ENCODE results near the gene ADRB1. TPM values are rescaled to one million over a fixed set of nuclear protein-coding genes. Genes with fewer than 3 reads are reported as not detected.
A peak's percentile ranks its signal among the peaks of the same experiment; 100 is the strongest.

The ADRB1 gene
- total RNA-seq, 2 donors from 2014 or later = not detected

DNA sequence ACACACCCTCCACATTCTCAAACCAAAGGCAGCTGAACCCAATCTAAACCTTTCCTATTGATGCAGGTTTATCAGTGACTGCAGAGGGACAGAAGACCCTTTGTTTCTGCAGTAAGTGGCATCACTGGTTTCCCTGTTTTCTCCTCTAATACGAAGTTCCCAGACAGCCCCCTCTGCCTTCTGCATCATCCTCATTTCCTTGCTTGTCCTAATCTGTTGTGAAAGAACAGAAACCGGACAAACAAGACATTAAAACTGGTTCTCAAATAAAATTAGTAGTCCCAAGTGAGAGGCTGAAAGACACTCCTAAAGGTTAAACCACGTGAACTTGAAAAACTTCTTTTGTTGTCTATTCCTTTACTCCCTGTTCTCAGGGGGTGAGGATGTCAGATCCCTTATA is 10.1 kb upstream of the ADRB1 start:
- ATAC-seq (replicated peaks) = no peak
- no peaks in the 10 kb centered on the region for H3K4me1 Mint-ChIP-seq
- no peak overlapping the region for H3K4me3 Mint-ChIP-seq
- no peaks in the 10 kb centered on the region for H3K9me3 Mint-ChIP-seq
- H3K27ac Mint-ChIP-seq = no peak overlapping the region
- H3K36me3 Mint-ChIP-seq (ENCODE audit: low read depth) = no peaks in the 10 kb centered on the region
- peaks cover 14% of the 10 kb centered on the region for H3K27me3 Mint-ChIP-seq

- H3K27ac Mint-ChIP-seq = no peak overlapping the region
- H3K9me3 Mint-ChIP-seq = no peaks in the 10 kb centered on the region
- H3K4me1 Mint-ChIP-seq = no peaks in the 10 kb centered on the region
- H3K36me3 Mint-ChIP-seq (ENCODE audit: low read depth) = no peaks in the 10 kb centered on the region
- H3K27me3 Mint-ChIP-seq = peaks cover 15% of the 10 kb centered on the region
- no peak for ATAC-seq (replicated peaks)
- no peak overlapping the region for H3K4me3 Mint-ChIP-seq
Measured at GRCh38 chr10:114034923-114035645, 8.6 kb upstream of the ADRB1 start.

- no peaks in the 10 kb centered on the region for H3K4me1 Mint-ChIP-seq
- no peak overlapping the region for H3K4me3 Mint-ChIP-seq
- peaks cover 19% of the 10 kb centered on the region for H3K27me3 Mint-ChIP-seq
- no peak for ATAC-seq (replicated peaks)
- H3K36me3 Mint-ChIP-seq (ENCODE audit: low read depth) = no peaks in the 10 kb centered on the region
- no peaks in the 10 kb centered on the region for H3K9me3 Mint-ChIP-seq
- no peak overlapping the region for H3K27ac Mint-ChIP-seq
Measured at GRCh38 chr10:114035791-114036190, 7.9 kb upstream of the ADRB1 start.

- Mint-ChIP-seq H3K36me3 (ENCODE audit: low read depth) (no peaks in the 10 kb centered on the region), H3K27me3 (peaks cover 30% of the 10 kb centered on the region), H3K4me3 (no peak overlapping the region), H3K27ac (no peak overlapping the region), H3K9me3 (no peaks in the 10 kb centered on the region), H3K4me1 (peaks cover 5% of the 10 kb centered on the region)
- ATAC-seq (replicated peaks) = no peak
Measured at GRCh38 chr10:114038819-114039218, 4.8 kb upstream of the ADRB1 start.

DNA sequence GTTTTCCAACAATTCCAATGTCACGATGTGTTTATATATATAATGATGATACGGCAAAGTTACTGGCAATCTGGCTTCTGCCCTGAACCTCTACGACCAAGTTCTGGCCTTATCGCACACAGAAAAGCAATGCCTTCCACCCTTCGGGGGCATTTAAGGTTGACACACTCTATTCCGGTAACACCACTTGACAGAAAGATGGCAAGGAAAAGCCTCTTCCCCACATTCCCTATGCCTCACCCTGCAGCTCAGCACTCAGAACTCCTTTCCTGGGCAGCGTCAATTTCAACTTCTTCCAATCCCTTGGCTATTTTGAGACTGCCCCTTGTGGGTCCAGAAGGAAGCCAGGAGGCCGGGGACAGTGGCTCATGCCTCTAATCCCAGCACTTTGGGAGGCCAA is 2.5 kb upstream of the ADRB1 start:
- ATAC-seq (replicated peaks) = no peak
- Mint-ChIP-seq H3K27ac (no peak overlapping the region), H3K4me1 (peaks cover 9% of the 10 kb centered on the region), H3K27me3 (peaks cover 43% of the 10 kb centered on the region), H3K9me3 (no peaks in the 10 kb centered on the region), H3K36me3 (ENCODE audit: low read depth) (no peaks in the 10 kb centered on the region), H3K4me3 (no peak overlapping the region)

DNA sequence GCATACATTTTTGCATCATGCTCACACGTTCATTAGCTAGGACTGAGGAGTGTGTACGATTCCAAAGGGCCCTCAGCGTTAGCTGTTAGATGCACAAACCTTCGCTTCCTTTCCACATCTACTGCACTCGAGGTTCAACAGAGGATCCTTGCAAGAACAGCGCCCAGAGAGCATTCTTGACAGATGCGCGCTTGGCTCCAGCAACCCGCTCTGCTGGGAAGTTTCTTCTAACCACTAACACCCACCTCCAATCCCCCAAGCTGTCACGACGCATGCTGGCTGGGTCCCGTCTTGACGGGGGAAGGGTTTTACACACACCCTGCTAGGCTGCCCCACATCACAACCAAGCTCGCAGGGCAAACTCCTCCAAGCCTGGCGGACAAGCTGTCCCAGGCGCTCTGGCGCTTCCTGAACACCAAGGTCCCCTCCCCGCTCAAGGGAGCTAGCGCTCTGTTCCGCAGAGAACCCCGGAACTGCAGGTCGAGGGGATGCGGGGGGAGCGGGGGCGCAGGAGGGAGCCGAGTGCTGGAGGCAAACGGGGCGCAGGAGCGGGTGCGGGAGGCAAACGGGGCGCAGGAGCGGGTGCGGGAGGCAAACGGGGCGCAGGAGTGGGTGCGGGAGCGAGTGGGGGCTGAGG is 653 bp upstream of the ADRB1 start:
- peak overlapping the region; percentile 57 for H3K4me3 Mint-ChIP-seq
- no peaks in the 10 kb centered on the region for H3K36me3 Mint-ChIP-seq (ENCODE audit: low read depth)
- H3K4me1 Mint-ChIP-seq = peaks cover 9% of the 10 kb centered on the region
- no peaks in the 10 kb centered on the region for H3K9me3 Mint-ChIP-seq
- H3K27me3 Mint-ChIP-seq = peaks cover 56% of the 10 kb centered on the region
- ATAC-seq (replicated peaks) = no peak
- no peak overlapping the region for H3K27ac Mint-ChIP-seq

- Mint-ChIP-seq H3K9me3 (no peaks in the 10 kb centered on the region), H3K4me3 (peak overlapping the region; percentile 68), H3K27ac (no peak overlapping the region), H3K27me3 (peaks cover 58% of the 10 kb centered on the region), H3K36me3 (ENCODE audit: low read depth) (no peaks in the 10 kb centered on the region), H3K4me1 (peaks cover 12% of the 10 kb centered on the region)
- no peak for ATAC-seq (replicated peaks)
Measured at GRCh38 chr10:114044247-114045135, 825 bp downstream of the ADRB1 start.

DNA sequence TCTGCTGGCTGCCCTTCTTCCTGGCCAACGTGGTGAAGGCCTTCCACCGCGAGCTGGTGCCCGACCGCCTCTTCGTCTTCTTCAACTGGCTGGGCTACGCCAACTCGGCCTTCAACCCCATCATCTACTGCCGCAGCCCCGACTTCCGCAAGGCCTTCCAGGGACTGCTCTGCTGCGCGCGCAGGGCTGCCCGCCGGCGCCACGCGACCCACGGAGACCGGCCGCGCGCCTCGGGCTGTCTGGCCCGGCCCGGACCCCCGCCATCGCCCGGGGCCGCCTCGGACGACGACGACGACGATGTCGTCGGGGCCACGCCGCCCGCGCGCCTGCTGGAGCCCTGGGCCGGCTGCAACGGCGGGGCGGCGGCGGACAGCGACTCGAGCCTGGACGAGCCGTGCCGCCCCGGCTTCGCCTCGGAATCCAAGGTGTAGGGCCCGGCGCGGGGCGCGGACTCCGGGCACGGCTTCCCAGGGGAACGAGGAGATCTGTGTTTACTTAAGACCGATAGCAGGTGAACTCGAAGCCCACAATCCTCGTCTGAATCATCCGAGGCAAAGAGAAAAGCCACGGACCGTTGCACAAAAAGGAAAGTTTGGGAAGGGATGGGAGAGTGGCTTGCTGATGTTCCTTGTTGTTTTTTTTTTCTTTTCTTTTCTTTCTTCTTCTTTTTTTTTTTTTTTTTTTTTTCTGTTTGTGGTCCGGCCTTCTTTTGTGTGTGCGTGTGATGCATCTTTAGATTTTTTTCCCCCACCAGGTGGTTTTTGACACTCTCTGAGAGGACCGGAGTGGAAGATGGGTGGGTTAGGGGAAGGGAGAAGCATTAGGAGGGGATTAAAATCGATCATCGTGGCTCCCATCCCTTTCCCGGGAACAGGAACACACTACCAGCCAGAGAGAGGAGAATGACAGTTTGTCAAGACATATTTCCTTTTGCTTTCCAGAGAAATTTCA is 1.7 kb downstream of the ADRB1 start:
- Mint-ChIP-seq H3K36me3 (ENCODE audit: low read depth) (no peaks in the 10 kb centered on the region), H3K4me3 (peak overlapping the region; percentile 68), H3K27me3 (peaks cover 55% of the 10 kb centered on the region), H3K4me1 (peaks cover 12% of the 10 kb centered on the region), H3K27ac (no peak overlapping the region), H3K9me3 (no peaks in the 10 kb centered on the region)
- ATAC-seq (replicated peaks) = peak; percentile 34

DNA sequence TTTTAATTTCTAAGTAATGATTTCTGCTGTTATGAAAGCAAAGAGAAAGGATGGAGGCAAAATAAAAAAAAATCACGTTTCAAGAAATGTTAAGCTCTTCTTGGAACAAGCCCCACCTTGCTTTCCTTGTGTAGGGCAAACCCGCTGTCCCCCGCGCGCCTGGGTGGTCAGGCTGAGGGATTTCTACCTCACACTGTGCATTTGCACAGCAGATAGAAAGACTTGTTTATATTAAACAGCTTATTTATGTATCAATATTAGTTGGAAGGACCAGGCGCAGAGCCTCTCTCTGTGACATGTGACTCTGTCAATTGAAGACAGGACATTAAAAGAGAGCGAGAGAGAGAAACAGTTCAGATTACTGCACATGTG is 2.4 kb downstream of the ADRB1 start:
- H3K9me3 Mint-ChIP-seq = no peaks in the 10 kb centered on the region
- no peak overlapping the region for H3K27ac Mint-ChIP-seq
- peak overlapping the region; percentile 68 for H3K4me3 Mint-ChIP-seq
- ATAC-seq (replicated peaks) = no peak
- peaks cover 12% of the 10 kb centered on the region for H3K4me1 Mint-ChIP-seq
- H3K27me3 Mint-ChIP-seq = peaks cover 58% of the 10 kb centered on the region
- H3K36me3 Mint-ChIP-seq (ENCODE audit: low read depth) = no peaks in the 10 kb centered on the region

- H3K4me1 Mint-ChIP-seq = peaks cover 8% of the 10 kb centered on the region
- no peaks in the 10 kb centered on the region for H3K9me3 Mint-ChIP-seq
- no peak overlapping the region for H3K4me3 Mint-ChIP-seq
- H3K27me3 Mint-ChIP-seq = peaks cover 43% of the 10 kb centered on the region
- ATAC-seq (replicated peaks) = no peak
- H3K36me3 Mint-ChIP-seq (ENCODE audit: low read depth) = no peaks in the 10 kb centered on the region
- H3K27ac Mint-ChIP-seq = no peak overlapping the region
Measured at GRCh38 chr10:114048472-114048871, 4.8 kb downstream of the ADRB1 start.

- no peak for ATAC-seq (replicated peaks)
- H3K9me3 Mint-ChIP-seq = no peaks in the 10 kb centered on the region
- H3K27ac Mint-ChIP-seq = no peak overlapping the region
- peaks cover 3% of the 10 kb centered on the region for H3K4me1 Mint-ChIP-seq
- no peak overlapping the region for H3K4me3 Mint-ChIP-seq
- peaks cover 32% of the 10 kb centered on the region for H3K27me3 Mint-ChIP-seq
- no peaks in the 10 kb centered on the region for H3K36me3 Mint-ChIP-seq (ENCODE audit: low read depth)
Measured at GRCh38 chr10:114051714-114052113, 8.0 kb downstream of the ADRB1 start.

- ATAC-seq (replicated peaks) = no peak
- H3K27ac Mint-ChIP-seq = no peak overlapping the region
- no peaks in the 10 kb centered on the region for H3K9me3 Mint-ChIP-seq
- peaks cover 3% of the 10 kb centered on the region for H3K4me1 Mint-ChIP-seq
- H3K4me3 Mint-ChIP-seq = no peak overlapping the region
- peaks cover 27% of the 10 kb centered on the region for H3K27me3 Mint-ChIP-seq
- no peaks in the 10 kb centered on the region for H3K36me3 Mint-ChIP-seq (ENCODE audit: low read depth)
Measured at GRCh38 chr10:114052255-114052654, 8.6 kb downstream of the ADRB1 start.

DNA sequence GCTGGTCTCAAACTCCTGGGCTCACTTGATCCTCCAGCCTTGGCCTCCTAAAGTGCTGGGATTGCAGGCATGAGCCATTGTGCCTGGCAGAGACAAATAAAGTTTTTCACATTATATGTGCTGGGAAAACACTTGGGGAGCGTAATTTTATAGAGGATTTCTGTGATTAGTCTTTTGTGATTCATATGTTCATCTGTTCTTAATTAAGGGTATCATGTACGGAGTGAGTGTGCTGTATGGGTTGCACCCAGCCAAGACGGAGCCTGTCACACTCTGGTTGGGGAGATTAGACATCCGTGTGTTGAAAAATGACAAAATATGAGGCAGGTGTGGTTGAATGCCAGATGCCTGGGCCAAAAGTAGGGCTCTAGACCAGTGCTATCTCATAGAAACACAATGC is 10.3 kb downstream of the ADRB1 start:
- no peaks in the 10 kb centered on the region for H3K36me3 Mint-ChIP-seq (ENCODE audit: low read depth)
- H3K27me3 Mint-ChIP-seq = peaks cover 20% of the 10 kb centered on the region
- no peak for ATAC-seq (replicated peaks)
- H3K27ac Mint-ChIP-seq = no peak overlapping the region
- no peaks in the 10 kb centered on the region for H3K9me3 Mint-ChIP-seq
- H3K4me1 Mint-ChIP-seq = no peaks in the 10 kb centered on the region
- no peak overlapping the region for H3K4me3 Mint-ChIP-seq

GRCh38 chr10:114057855-114058254 is 14.2 kb downstream of the ADRB1 start:
- H3K4me1 Mint-ChIP-seq = no peaks in the 10 kb centered on the region
- no peaks in the 10 kb centered on the region for H3K36me3 Mint-ChIP-seq (ENCODE audit: low read depth)
- peaks cover 10% of the 10 kb centered on the region for H3K27me3 Mint-ChIP-seq
- no peak for ATAC-seq (replicated peaks)
- H3K27ac Mint-ChIP-seq = no peak overlapping the region
- no peak overlapping the region for H3K4me3 Mint-ChIP-seq
- H3K9me3 Mint-ChIP-seq = no peaks in the 10 kb centered on the region
